AG10803 (cell line): ENCODE measurements around the gene RNF145.

Source experiments
- DNase-seq: peaks from one replicate; pipeline ENCODE4 v3.0.0; 2010; ENCODE audit warnings: low read depth
- H3K4me3 ChIP-seq: 2 replicates; pipeline ENCODE4 v1.5.1; 2011; ENCODE audit warnings: mild to moderate bottlenecking, low read length, control low read depth
- TF ChIP-seq, protein P1 (sequence below): conservative IDR thresholded peaks from 2 replicates; pipeline ENCODE4 v1.5.1; 2011; ENCODE audit warnings: mild to moderate bottlenecking, low read length, control low read depth, inconsistent platforms

Gene RNF145

DNA sequence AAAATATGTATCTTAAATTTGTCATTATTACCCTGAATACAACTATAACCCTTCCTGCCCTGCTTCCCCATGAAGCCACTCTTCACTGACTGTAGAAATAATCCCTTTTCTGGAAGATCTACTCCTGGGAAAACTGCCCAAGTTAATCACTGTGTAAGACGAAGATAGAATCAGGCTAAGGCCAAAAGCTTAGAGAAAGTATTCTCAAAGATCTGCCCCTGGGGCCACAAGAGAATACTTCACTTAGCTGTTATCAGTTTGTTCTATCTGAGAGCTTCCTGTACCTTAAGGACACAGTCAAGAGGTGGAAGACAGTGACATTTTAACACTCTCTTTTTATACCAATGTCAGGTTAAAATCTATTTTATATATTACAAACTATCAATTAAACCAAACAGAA lies 33.8 kb downstream of the RNF145 start:
- DNase-seq: peak; percentile 10
- TF ChIP-seq, protein P1, sequence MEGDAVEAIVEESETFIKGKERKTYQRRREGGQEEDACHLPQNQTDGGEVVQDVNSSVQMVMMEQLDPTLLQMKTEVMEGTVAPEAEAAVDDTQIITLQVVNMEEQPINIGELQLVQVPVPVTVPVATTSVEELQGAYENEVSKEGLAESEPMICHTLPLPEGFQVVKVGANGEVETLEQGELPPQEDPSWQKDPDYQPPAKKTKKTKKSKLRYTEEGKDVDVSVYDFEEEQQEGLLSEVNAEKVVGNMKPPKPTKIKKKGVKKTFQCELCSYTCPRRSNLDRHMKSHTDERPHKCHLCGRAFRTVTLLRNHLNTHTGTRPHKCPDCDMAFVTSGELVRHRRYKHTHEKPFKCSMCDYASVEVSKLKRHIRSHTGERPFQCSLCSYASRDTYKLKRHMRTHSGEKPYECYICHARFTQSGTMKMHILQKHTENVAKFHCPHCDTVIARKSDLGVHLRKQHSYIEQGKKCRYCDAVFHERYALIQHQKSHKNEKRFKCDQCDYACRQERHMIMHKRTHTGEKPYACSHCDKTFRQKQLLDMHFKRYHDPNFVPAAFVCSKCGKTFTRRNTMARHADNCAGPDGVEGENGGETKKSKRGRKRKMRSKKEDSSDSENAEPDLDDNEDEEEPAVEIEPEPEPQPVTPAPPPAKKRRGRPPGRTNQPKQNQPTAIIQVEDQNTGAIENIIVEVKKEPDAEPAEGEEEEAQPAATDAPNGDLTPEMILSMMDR: no peak
- no peak overlapping the region for H3K4me3 ChIP-seq

DNA sequence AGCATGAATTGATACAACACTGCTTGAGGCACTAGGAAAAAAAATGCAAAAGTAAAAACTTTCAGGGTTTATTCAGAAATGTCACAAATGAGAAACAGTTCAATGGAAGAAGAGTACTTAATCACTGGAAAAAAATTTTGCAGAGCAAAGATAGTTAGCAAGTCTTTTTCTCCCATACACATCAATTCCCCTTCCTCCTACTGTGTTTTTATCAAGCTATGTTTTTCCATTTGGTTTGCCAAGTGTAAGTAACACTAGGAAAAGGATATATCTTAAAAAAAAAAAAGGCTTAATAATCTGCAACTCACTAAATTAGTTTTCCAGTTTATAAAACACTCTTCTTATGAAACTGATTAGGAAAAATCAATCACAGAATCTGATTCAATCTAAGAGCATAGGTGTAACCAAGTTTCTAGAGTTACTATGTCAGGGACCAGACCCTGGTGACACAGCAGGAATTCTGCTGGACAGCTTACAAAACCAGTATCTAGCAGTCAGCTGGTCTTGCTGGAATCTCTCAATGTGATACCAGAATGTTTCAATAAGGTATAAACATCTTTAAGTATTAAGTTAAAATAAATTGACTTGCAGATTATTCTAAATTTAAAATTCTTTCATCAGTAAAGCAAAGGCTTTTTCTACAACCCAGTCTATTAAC lies 34.7 kb downstream of the RNF145 start:
- H3K4me3 ChIP-seq: no peak overlapping the region
- TF ChIP-seq, protein P1: no peak
- peak; percentile 30 for DNase-seq

DNA sequence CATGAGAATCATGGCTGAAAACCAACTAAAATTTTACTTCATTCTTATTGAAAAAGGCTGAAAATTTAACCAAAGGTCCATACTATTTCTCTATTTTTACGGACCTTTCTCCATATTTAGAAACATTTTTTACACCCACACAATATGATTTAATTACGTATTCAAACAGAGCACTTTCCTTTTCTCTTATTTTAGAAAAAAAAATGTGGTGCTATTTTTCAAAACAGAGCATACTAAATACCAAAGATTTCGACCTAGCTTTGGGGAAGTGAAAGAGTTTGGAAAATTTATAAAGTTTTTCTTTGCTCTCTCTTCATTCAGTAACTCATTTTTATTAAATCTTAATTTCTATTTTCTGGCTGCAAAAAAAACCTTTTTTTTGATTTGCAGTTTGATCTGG lies 38.1 kb downstream of the RNF145 start:
- DNase-seq: no peak
- TF ChIP-seq, protein P1: no peak
- H3K4me3 ChIP-seq: no peak overlapping the region

DNA sequence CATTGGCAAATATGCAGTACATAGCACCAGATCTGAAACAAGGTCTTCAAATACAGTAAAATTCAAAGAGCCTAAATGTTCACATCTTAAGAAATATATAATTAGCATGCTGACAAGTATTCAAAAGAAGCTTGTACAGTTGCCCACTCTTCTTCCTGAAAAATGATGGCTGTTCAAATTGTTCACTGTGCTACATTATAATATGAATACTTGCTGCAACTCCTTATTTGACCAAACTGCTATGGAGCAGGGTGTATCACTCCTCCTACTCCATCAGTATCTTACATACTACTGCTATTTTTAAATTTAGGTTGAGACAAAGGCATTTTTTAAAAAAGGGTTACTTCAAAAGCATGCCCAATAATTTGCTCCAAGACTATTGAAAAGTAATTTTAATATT lies 39.3 kb downstream of the RNF145 start:
- H3K4me3 ChIP-seq: no peak overlapping the region
- TF ChIP-seq, protein P1: no peak
- no peak for DNase-seq

DNA sequence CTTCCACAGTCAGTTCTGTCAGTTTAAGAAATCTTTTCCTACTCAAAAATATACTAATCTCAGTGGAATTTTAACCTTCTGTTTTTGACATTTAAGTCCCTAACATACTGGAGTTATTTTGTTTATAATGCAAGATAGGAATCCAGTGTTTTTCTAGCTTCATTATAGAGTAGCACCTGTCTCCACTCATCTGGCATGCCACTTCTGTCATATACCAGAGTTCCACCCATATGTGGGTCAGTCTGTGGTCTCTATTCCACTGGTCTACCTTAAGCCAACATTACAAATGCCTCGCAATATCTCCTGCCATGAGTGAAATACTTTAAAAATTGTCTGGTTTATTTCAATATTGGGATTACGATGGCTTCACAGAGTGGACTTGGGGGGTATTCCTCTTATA lies 42.9 kb downstream of the RNF145 start:
- TF ChIP-seq, protein P1: no peak
- DNase-seq: no peak
- H3K4me3 ChIP-seq: no peak overlapping the region

DNA sequence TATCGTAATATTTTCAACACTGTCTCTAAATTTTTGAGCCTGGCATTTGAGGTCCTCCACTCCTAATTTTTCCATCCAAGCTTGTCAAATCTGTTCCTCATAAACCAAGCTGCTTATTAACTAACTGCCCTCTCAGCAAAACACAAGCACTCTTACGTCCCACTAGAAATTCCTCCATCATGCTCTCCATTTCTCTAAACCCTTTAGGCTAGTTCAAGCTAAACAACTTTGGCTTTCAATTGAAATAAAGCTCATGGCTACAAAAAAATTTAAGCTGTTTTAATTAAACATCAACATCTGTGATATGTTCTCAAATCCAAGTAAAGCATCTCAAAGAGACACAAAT lies 45.7 kb downstream of the RNF145 start:
- H3K4me3 ChIP-seq: no peak overlapping the region
- DNase-seq: no peak
- TF ChIP-seq, protein P1: no peak

DNA sequence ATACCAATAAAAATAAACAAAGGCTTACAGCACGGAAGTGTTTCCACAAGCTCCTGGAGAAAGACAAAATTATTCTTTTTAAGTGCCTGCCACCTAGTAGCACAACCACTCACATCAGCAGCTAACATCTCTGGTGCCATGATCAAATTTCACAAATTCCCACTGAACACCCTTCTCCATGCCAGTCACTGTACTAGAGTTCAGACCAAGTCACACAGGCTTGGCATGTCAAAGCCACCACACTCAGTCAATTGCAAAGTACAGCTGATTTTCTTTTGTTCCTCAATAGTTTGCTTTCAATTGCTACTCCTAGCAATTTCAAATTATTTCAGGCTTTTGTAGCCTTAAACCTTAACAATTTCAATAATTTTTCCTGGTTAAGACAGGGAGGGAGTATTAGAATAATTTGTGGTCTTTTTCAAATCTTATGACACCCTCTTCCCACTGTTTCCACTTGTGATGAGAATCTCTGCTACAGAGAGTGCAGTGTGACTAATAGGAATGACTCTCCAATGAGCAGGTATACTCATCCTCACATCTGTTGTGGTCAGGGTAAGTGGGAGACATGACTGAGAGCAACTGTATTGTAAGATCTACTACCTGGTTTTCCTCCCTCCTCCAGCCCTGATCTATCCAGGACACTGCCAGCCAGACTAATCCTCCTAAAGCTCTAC lies 46.2 kb downstream of the RNF145 start:
- DNase-seq: peak; percentile 83
- TF ChIP-seq, protein P1: no peak
- no peak overlapping the region for H3K4me3 ChIP-seq
